ENCODE data around the gene IER3.
"Not testable (repeated sequence)": the region's sequence is repeated elsewhere in the genome, so short reads cannot be mapped to it uniquely, and the experiment has no call there.

IER3 gene

DNA sequence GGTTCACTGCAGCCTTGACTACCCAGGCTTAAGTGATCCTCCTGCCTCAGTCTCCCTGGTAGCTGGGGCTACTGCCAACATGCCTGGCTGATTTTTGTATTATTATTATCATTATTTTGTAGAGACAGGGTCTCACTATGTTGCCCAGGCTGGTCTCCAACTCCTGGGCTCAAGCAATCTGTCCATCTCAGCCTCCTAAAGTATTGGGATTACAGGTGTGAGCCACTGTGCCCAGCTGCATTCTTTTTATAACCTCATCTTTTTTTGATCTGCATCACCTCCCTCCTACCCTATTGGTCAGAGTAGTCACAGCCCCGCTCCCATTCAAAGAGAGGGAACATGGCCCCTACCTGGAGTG, 23.6 kb upstream of the IER3 start:
- no peak for FAIRE-seq

DNA sequence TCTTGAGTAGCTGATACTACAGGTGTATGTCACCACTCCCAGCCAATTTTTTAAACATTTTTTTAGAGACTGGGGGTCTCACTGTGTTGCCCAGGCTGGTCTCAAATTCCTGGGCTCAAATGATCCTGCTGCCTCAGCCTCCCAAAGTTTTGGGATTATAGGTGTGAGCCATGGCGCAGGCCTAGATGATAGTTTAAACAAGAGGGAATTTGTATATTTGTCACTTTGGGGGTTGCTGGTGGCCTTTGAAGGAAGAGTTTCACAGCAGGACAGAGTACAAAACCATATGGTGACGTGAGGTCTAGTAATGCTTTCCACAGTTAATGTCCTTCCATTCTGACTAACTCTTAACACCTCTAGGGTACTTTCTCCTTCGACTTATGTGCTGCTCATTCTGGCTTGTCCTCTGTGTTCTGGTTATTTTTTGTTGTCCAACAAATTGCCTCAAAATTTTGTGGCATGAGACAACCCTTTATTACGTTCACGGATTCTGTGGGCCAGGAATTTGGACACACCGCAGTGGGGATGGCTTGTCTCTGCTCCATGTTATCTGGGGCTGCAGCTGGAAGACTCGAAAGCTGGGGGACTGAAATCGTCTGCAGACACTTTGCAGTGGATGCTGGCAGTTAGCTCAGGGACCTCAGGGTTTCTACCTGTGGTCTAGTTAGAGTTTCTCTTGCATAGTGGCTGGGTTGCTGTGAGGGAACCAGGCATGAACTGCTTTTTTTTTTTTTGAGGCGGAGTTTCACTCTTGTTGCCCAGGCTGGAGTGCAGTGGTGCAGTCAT, 23.0 kb upstream of the IER3 start:
- FAIRE-seq = no peak

DNA sequence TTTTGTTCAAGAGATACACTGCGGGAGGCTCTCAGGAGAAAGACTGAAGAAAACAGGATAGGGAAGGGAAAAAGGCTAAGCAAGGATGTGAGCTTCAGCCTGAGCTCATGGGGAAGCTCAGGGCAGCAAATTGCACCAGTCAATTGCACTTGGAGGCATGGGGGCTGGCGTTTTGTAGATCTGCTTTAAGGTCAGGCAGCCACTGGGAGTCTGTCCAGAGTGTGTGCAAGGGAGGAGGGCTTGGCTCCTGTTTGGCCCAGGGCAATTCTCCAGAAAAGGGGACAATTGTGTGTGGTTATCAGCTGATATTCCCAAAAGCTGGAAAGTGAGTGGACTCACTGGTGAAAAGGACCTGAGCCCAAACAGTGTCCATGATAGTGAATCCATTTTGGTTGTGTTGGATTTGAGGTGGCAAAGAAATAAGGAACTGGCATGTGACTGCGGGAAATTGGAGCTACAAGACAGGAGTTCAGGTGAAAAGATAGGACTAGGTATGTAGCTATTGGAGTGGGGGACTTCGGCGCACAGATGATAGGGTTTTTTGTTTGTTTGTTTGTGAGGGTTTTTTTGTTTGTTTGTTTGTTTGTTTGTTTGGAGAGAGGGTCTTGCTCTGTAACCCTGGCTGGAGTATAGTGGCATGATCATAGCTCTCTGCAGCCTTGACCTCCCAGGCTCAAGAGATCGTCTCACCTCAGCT, 22.3 kb upstream of the IER3 start:
- no peak for FAIRE-seq

DNA sequence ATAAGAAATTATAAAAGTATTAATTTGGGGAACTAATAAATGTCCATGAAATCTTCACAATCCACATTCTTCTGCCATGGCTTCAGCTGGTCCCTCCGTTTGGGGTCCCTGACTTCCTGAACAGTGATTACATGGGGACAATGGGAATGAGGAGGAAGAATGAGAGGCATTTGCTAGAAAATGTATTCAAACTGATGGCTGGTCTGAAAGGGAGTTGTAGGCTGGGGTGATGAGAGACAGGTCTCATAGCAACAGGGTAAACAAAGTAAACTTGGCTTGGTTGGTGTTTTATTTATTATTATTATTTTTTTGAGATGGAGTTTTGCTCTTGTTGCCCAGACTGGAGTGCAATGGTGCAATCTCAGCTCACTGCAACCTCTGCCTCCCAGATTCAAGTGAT, 21.1 kb upstream of the IER3 start:
- not testable (repeated sequence) for FAIRE-seq

DNA sequence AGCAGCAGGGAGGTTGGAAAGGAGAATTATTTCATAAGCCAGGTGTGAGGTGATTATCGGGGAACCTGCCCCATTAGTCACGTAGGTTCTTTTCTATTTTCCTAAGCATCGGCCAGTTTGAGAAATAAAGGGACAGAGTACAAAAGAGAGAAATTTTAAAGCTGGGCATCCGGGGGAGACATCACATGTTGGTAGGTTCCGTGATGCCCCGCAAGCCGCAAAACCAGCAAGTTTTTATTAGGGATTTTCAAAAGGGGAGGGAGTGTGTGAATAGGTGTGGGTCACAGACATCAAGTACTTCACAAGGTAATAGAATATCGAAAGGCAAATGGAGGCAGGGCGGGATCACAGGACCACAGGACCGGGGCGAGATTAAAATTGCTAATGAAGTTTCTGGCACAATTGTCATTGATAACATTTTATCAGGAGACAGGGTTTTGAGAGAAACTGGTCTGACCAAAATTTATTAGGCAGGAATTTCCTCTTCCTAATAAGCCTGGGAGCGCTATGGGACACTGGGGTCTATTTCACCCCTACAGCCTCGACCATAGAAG, 20.2 kb upstream of the IER3 start:
- FAIRE-seq = not testable (repeated sequence)

- no peak for FAIRE-seq
Observed at GRCh38 chr6:30763618-30764489, 19.5 kb upstream of the IER3 start.

DNA sequence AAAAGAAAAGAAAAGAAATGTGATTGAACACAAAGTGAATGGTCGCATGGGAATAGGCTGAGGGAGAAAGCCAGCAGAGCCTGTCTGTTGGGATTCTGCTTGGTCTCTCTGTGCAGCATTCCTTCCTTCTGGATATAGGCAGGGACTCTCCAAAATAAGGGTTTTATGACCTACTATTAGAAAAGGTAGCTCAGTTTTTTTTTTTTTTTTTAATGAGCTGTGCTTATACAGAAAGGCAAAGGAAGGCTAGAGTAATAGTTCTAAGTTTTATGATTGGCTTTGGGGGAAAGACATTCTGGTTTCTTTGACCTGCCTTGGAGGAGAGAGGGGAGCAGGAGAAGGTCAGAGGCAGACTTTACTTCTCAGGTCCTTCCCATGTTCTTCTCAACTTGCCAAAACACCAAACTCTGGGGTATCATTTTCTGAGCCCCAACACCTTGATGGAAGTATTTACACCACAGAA, 18.8 kb upstream of the IER3 start:
- FAIRE-seq = no peak

DNA sequence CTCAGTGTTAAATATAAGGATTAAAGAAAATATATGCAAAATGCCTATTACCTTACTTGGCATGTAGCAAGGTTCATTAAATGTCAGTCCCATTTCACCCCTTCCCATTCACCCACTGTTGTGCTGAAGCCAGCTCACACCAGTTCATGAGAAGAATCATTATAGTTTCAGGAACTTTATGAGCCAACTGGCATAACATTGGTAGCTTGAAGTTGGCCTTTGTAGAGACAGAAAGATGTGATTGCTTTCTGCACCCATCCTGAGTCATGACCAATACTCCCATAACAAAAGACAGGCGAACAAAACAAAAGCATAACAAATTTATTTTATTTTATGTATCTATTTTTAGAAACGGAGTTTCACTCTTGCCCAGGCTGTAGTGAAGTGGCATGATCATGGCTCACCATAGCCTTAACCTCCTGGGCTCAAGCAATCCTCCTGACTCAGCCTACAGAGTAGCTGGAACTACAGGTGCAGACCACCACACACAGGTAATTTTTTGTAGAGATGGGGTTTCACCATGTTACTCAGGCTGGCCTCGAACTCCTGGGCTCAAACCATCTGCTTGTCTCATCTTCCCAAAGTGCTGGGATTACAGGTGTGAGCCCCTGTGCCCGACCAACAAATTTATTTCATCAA, 17.6 kb upstream of the IER3 start:
- no peak for FAIRE-seq

DNA sequence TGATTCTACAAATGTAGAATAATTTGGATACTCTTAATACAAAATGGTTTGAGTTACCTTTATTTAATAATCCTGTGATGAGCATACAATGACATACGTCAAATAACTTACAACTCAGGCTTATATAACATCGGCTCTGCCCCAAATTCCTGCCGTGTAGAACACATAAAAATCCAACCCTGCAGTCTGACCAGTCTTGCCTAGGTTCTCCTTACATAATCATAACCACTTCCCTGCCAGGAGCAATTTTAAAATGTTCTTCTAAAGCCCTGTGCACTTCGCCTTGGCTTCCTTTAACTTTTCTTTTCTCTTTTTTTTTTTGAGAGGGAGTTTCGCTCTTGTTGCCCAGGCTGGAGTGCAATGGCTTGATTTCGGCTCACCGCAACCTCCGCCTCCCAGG, 16.2 kb upstream of the IER3 start:
- no peak for FAIRE-seq

DNA sequence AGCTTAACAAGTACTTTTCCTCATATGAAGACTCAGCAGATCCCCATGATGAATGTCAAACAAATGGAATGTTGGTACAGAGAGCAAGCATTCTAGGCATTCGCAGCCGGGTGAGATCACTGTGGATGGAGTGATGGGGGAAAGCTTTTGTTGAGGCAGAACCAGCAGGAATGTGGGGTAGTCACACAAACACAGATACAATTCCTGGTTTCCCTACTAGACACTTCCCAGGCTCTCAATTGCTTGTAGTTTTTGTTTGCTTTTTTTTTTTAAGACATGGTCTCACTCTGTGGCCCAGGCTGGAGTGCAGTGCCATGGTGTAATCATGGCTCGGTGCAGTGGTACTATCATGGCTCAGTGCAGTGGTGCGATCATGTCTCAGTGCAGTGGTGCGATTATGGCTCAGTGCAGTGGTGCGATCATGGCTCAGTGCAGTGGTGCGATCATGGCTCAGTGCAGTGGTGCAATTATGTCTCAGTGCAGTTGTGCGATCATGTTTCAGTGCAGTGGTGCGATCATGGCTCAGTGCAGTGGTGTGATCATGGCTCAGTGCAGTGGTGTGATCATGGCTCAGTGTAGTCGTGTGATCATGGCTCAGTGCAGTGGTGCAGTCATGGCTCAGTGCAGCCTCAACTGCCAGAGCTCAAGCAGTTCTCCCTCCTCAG, 15.4 kb upstream of the IER3 start:
- FAIRE-seq = no peak

DNA sequence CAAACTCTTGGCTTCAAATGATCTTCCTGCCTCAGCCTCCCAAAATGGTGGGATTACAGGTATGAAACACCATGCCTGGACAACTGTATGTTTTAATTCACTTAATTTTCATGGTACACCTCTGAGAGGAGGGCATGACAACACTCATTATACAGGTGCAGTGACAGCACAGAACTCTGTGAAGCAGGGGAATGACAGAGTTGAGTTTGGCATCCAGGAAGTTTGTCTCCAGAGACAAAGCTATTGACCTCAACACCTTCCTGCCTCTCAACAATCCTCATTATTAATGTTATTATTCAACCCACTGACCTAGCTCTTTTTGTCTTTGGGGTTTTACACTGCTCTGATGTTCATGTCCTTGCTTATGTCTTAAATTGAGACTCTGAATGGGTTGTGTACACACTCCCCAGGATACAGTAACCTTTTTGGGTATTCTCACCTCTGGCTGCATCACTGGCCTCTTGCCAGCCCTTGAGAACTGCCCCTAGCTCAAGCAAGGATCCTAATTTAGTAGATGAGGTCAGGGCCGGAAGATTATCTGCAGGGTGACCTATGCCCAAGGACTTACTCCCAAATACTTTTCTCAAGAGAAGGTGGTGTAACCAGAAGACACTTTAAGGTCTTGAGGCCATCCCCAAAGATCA, 13.0 kb upstream of the IER3 start:
- FAIRE-seq = no peak

DNA sequence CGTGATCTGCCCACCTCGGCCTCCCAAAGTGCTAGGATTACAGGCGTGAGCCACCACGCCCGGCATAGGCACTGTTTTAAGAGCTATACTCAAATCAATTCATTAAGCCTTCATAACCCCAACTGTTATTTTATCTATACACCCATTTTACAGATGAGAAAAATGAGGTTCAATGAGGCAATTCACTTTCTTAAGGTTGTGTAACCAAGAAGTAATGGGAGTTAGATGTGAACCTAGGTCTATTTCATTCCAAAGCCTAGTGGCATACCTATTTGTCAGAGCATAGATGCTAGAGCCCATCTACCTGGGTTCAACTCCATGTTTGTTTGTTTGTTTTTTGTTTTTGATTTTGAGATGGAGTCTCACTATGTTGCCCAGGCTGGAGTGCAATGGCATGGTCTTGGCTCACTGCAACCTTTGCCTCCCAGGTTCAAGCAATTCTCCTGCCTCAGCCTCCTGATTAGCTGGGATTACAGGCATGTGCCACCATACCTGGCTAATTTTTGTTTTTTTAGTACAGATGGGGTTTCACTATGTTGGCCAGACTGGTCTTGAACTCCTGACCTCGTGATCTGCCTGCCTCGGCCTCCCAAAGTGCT, 12.2 kb upstream of the IER3 start:
- FAIRE-seq = not testable (repeated sequence)

- FAIRE-seq = no peak
Observed at GRCh38 chr6:30754631-30755030, 10.3 kb upstream of the IER3 start.

GRCh38 chr6:30752157-30752927, 8.0 kb upstream of the IER3 start:
- FAIRE-seq = no peak

DNA sequence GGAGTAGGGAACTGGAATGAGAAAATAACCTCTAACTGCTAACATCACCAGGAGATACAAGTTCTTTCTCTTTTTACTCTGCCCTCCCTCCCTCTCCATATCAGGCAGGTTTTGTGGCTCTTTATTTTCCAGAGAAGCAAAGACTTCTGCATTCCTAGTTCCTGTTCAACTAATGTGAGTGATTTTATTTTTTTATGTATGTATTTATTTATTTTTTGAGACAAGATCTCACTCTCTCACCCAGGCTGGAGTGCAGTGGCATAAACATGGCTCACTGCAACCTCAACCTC, 6.0 kb upstream of the IER3 start:
- no peak for FAIRE-seq

- no peak for FAIRE-seq
Observed at GRCh38 chr6:30749554-30750378, 5.4 kb upstream of the IER3 start.

GRCh38 chr6:30748851-30749540, 4.6 kb upstream of the IER3 start:
- no peak for FAIRE-seq

GRCh38 chr6:30747902-30748769, 3.8 kb upstream of the IER3 start:
- FAIRE-seq = no peak

Measured in TTC549 (cell line).